Esophagus squamous epithelium (tissue), 5 donors: ENCODE results near the gene LRRC47. TPM values are rescaled to one million over a fixed set of nuclear protein-coding genes. Genes with fewer than 3 reads are reported as not detected.

Experiments
- DNase-seq: peaks from one replicate; lab custom pipeline; 2025; lab: John Stamatoyannopoulos, UW
- H3K27ac ChIP-seq, 4 donors: fragments of 200-600 bp; sonication (generic); one replicate each; pipeline ENCODE4 v1.5.1; 2016 to 2019; ENCODE audit warnings: mild to moderate bottlenecking in 1 of 4
- H3K27me3 ChIP-seq, 4 donors: fragments of 200-600 bp; sonication (generic); 1 replicate in 3 of 4; 2 replicates in 1 of 4; pipeline versions ENCODE4 v1.5.1 to v1.6.0; 2017 to 2021; ENCODE audit warnings: antibody characterized with exemption in 1 of 4
- H3K36me3 ChIP-seq, 3 donors: fragments of 200-600 bp; sonication (generic); one replicate each; pipeline ENCODE4 v1.5.1; 2016 to 2019
- H3K4me1 ChIP-seq, 3 donors: fragments of 200-600 bp; sonication (generic); one replicate each; pipeline ENCODE4 v1.5.1; 2017 to 2019
- H3K4me3 ChIP-seq, 4 donors: fragments of 200-600 bp; sonication (generic); 1 replicate in 3 of 4; 2 replicates in 1 of 4; pipeline ENCODE4 v1.5.1; 2016 to 2019; ENCODE audit warnings: mild to moderate bottlenecking in 2 of 4, moderate library complexity in 1 of 4
- H3K9me3 ChIP-seq, 3 donors: fragments of 200-600 bp; sonication (generic); one replicate each; pipeline ENCODE4 v1.5.1; 2016 to 2019
- POLR2A ChIP-seq, 4 donors: fragments of 450-650 bp; IDR thresholded peaks; one replicate each; pipeline ENCODE4 v1.6.1; 2017; ENCODE audit warnings: antibody characterized with exemption in 4 of 4, mild to moderate bottlenecking in 4 of 4, moderate library complexity in 3 of 4
- WGBS, 2 donors: methylation state at CpG; one replicate each; pipeline ENCODE4 v1.1.5; 2018; 5-methylcytosine and 5-hydroxymethylcytosine counted together
- intact Hi-C: fragments of 100-400 bp; cut with DNase I; formaldehyde crosslinking; loops from one replicate; pipeline ENCODE4 v1.15.0; 2022
- total RNA-seq, 4 donors: library from RNA; depleted of rRNA; stranded (reverse); fragments of >200 nt; gene quantifications; one replicate each; pipeline ENCODE4 v1.1.0, GENCODE V29; 2016
- TF ChIP-seq, protein P1 (sequence below), 6 experiments: fragments of 450-650 bp in 4 of 6; fragments of 200-600 bp in 2 of 6; sonication (generic) in 2 of 6; IDR thresholded peaks; one replicate each; pipeline ENCODE4 v1.5.1; 2016 to 2019; ENCODE audit warnings: antibody characterized with exemption in 6 of 6, mild to moderate bottlenecking in 4 of 6, moderate library complexity in 4 of 6
- donor health status: DM: yes; HTN: yes; CAD: no.

Gene LRRC47
- total RNA-seq, 4 donors from 2014 or later: 23.5 to 32.6 (median 25.5) TPM

DNA sequence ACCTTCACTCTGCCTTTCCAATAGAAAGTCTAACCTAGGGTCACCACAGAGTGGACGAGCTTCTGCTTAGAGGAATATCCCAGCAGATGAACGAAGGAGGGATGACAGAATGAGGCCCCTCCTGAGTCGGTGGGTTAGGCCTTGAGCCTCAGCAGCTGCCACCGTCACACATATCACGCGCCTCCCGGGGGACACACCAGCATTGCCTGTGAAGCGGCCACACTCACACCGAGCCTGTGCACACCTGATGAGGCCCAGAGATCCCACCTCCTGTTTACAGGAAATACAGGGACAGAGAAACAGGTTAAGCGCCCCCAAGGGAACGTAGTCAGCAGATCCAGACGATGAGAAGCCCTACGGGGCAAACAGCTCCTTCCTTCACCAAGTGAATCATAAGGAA is 25.1 kb upstream of the LRRC47 start:
- no peak for TF ChIP-seq POLR2A (IDR thresholded peaks at IDR 0.05)
- TF ChIP-seq, protein P1, sequence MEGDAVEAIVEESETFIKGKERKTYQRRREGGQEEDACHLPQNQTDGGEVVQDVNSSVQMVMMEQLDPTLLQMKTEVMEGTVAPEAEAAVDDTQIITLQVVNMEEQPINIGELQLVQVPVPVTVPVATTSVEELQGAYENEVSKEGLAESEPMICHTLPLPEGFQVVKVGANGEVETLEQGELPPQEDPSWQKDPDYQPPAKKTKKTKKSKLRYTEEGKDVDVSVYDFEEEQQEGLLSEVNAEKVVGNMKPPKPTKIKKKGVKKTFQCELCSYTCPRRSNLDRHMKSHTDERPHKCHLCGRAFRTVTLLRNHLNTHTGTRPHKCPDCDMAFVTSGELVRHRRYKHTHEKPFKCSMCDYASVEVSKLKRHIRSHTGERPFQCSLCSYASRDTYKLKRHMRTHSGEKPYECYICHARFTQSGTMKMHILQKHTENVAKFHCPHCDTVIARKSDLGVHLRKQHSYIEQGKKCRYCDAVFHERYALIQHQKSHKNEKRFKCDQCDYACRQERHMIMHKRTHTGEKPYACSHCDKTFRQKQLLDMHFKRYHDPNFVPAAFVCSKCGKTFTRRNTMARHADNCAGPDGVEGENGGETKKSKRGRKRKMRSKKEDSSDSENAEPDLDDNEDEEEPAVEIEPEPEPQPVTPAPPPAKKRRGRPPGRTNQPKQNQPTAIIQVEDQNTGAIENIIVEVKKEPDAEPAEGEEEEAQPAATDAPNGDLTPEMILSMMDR (IDR thresholded peaks at IDR 0.05): no peak
- Histone ChIP-seq H3K36me3 (peaks cover 11 to 96% (median 24%) of the 10 kb centered on the region in 3 donors), H3K4me1 (no peaks in the 10 kb centered on the region), H3K9me3 (no peaks in the 10 kb centered on the region), H3K4me3 (no peak overlapping the region), H3K27me3 (no peaks in the 10 kb centered on the region), H3K27ac (no peak overlapping the region)
- 78 to 87% methylated on average over 8 to 13 of the region's 13 CpGs for WGBS, 2 donors
- intact Hi-C loops: no loop called here
- DNase-seq: no peak

DNA sequence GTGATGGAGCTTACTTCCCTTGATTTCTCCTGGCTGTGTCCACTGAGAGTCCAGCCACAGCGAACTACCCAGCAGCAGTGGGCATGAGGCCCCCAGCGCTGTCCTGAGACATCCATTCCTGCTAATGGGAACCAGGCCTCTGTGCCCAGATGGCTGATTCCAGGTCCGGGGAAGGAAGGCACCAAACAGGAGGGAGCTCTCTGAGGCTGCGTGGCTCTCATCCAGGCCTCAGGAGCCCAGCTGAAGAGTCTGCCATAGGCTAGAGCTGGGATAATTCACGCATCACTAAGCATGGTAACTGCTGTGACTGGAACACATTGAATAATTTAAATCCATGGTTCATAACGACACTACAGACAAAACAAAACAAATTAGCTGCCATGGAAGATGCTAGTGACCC is 24.7 kb upstream of the LRRC47 start:
- Histone ChIP-seq H3K9me3 (no peaks in the 10 kb centered on the region), H3K36me3 (peaks cover 11 to 96% (median 24%) of the 10 kb centered on the region in 3 donors), H3K27ac (no peak overlapping the region), H3K27me3 (no peaks in the 10 kb centered on the region), H3K4me1 (no peaks in the 10 kb centered on the region), H3K4me3 (no peak overlapping the region)
- TF ChIP-seq POLR2A (IDR thresholded peaks at IDR 0.05): no peak
- TF ChIP-seq, protein P1 (IDR thresholded peaks at IDR 0.05): no peak
- intact Hi-C loops: no loop called here
- 85 to 86% methylated on average over 5 to 6 of the region's 6 CpGs for WGBS, 2 donors
- DNase-seq: no peak

- 87 to 89% methylated on average over 5 to 8 of the region's 8 CpGs for WGBS, 2 donors
- H3K36me3 ChIP-seq: peaks cover 11 to 96% (median 22%) of the 10 kb centered on the region in 3 donors
- intact Hi-C loops: no loop called here
These were observed 24.0 kb upstream of the LRRC47 start for GRCh38 chr1:3820316-3820715.

GRCh38 chr1:3819771-3820200 is 23.5 kb upstream of the LRRC47 start:
- H3K4me3 ChIP-seq: no peak overlapping the region
- intact Hi-C loops: no loop called here
- no peak for DNase-seq
- TF ChIP-seq POLR2A (IDR thresholded peaks at IDR 0.05): no peak
- TF ChIP-seq, protein P1 (IDR thresholded peaks at IDR 0.05): no peak
- H3K27ac ChIP-seq: no peak overlapping the region
- no peaks in the 10 kb centered on the region for H3K4me1 ChIP-seq
- no peaks in the 10 kb centered on the region for H3K27me3 ChIP-seq
- H3K9me3 ChIP-seq: no peaks in the 10 kb centered on the region
- WGBS, 2 donors: 36 to 46% methylated on average over 10 of the region's 10 CpGs
- H3K36me3 ChIP-seq: peaks cover 11 to 96% (median 22%) of the 10 kb centered on the region in 3 donors

More at GRCh38 chr1:3820316-3820715, 24.0 kb upstream of the LRRC47 start:
- DNase-seq: no peak
- H3K4me1 ChIP-seq: no peaks in the 10 kb centered on the region
- no peaks in the 10 kb centered on the region for H3K9me3 ChIP-seq
- H3K4me3 ChIP-seq: no peak overlapping the region
- TF ChIP-seq, protein P1 (IDR thresholded peaks at IDR 0.05): no peak
- H3K27ac ChIP-seq: no peak overlapping the region
- H3K27me3 ChIP-seq: no peaks in the 10 kb centered on the region

DNA sequence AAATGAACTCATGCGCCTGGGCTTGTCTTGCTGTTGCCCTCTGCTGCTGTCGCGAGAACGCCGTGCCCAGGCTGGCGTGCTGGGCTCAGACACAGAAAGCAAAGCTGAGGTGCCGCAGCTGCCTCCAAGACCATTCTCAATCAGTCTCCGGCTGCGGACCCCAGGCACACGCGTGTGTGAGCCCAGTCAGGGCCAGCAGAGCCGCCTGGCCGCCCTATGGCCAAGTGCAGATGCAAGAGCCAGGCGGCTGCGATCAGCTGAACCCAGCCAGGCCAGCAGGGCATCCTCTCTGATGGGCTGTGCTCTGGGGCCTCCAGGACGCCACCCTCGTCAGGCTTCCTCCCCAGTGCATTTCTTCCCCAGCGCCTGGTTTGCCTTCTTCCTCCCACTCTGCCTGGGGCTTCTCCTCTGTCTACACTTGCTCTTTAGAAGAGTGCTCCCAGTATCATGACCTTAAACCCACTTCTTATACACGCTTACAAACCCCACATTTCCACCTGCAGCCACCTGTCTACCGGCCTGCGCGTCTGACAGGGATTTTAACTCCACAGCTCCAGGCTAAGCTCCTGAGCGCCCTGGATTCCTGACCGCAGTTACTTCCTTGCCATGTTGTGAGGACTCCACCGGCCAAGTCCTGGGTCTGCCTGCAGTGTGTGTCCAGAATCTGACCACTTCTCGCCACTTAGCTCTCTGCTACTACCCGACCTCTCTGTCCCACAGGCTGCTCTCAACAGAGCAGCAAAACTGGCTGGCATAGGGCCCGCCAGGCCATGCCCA is 21.7 kb upstream of the LRRC47 start:
- intact Hi-C loops: no loop called here
- WGBS, 2 donors: 87 to 90% methylated on average over 13 to 15 of the region's 28 CpGs
- Histone ChIP-seq H3K9me3 (no peaks in the 10 kb centered on the region), H3K4me3 (no peak overlapping the region), H3K4me1 (no peaks in the 10 kb centered on the region), H3K36me3 (peaks cover 6 to 93% (median 22%) of the 10 kb centered on the region in 3 donors), H3K27me3 (no peaks in the 10 kb centered on the region), H3K27ac (no peak overlapping the region)
- no peak for DNase-seq
- TF ChIP-seq POLR2A (IDR thresholded peaks at IDR 0.05): no peak
- TF ChIP-seq, protein P1 (IDR thresholded peaks at IDR 0.05): no peak
